ENCODE measurements around the gene LRTM2. TPM values are rescaled to one million over a fixed set of nuclear protein-coding genes. Genes with fewer than 3 reads are reported as not detected.

Gene LRTM2
- total and polyA plus RNA-seq, 7 donors = 0.09 to 0.41 TPM; not detected in 5

- Histone ChIP-seq H3K27me3 (no peaks in the 10 kb centered on the region), H3K4me1 (no peaks in the 10 kb centered on the region), H3K27ac (no peak overlapping the region), H3K4me3 (no peak overlapping the region), H3K9me3 (no peaks in the 10 kb centered on the region), H3K36me3 (no peaks in the 10 kb centered on the region)
- DNase-seq = no peak
- TF ChIP-seq POLR2AphosphoS5 (IDR thresholded peaks at IDR 0.05) (no peak), CTCF (IDR thresholded peaks at IDR 0.05) (no peak), EP300 (IDR thresholded peaks at IDR 0.05) (no peak), POLR2A (IDR thresholded peaks at IDR 0.05) (no peak)
- intact Hi-C loops (cut with DNase I) = no loop called here
- 82 to 93% methylated on average over 8 of the region's 8 CpGs for WGBS, 2 donors
Observed at GRCh38 chr12:1881301-1881700, 60.9 kb downstream of the LRTM2 start.

GRCh38 chr12:1881936-1882335, 61.6 kb downstream of the LRTM2 start:
- Histone ChIP-seq H3K9me3 (no peaks in the 10 kb centered on the region), H3K4me3 (no peak overlapping the region), H3K27me3 (no peaks in the 10 kb centered on the region), H3K36me3 (no peaks in the 10 kb centered on the region), H3K4me1 (no peaks in the 10 kb centered on the region), H3K27ac (no peak overlapping the region)
- no peak for TF ChIP-seq POLR2A (IDR thresholded peaks at IDR 0.05)
- TF ChIP-seq POLR2AphosphoS5 (IDR thresholded peaks at IDR 0.05) = no peak
- TF ChIP-seq CTCF (IDR thresholded peaks at IDR 0.05) = no peak
- TF ChIP-seq EP300 (IDR thresholded peaks at IDR 0.05) = no peak
- no peak for DNase-seq
- intact Hi-C loops (cut with DNase I) = no loop called here
- WGBS, 2 donors = 62 to 65% methylated on average over 3 of the region's 3 CpGs

GRCh38 chr12:1882405-1882804, 62.0 kb downstream of the LRTM2 start:
- Histone ChIP-seq H3K27me3 (no peaks in the 10 kb centered on the region), H3K27ac (no peak overlapping the region), H3K9me3 (no peaks in the 10 kb centered on the region), H3K4me3 (no peak overlapping the region), H3K4me1 (no peaks in the 10 kb centered on the region), H3K36me3 (no peaks in the 10 kb centered on the region)
- 82 to 87% methylated on average over 8 of the region's 8 CpGs for WGBS, 2 donors
- DNase-seq = no peak
- TF ChIP-seq POLR2A (IDR thresholded peaks at IDR 0.05) = no peak
- intact Hi-C loops (cut with DNase I) = no loop called here

GRCh38 chr12:1882850-1883470, 62.6 kb downstream of the LRTM2 start:
- H3K27me3 ChIP-seq = no peaks in the 10 kb centered on the region
- DNase-seq = no peak
- no peak for TF ChIP-seq POLR2AphosphoS5 (IDR thresholded peaks at IDR 0.05)
- no peak for TF ChIP-seq EP300 (IDR thresholded peaks at IDR 0.05)
- TF ChIP-seq POLR2A (IDR thresholded peaks at IDR 0.05) = no peak
- no peak for TF ChIP-seq CTCF (IDR thresholded peaks at IDR 0.05)
- WGBS, 2 donors = 93 to 94% methylated on average over 19 of the region's 19 CpGs
- intact Hi-C loops (cut with DNase I) = no loop called here
- H3K4me1 ChIP-seq = no peaks in the 10 kb centered on the region
- no peak overlapping the region for H3K27ac ChIP-seq
- no peaks in the 10 kb centered on the region for H3K9me3 ChIP-seq
- H3K4me3 ChIP-seq = no peak overlapping the region
- H3K36me3 ChIP-seq = no peaks in the 10 kb centered on the region

GRCh38 chr12:1883513-1883912, 63.1 kb downstream of the LRTM2 start:
- 89 to 91% methylated on average over 8 of the region's 8 CpGs for WGBS, 2 donors

More at GRCh38 chr12:1883513-1883912, 63.1 kb downstream of the LRTM2 start:
- TF ChIP-seq EP300 (IDR thresholded peaks at IDR 0.05) = no peak
- no peak for TF ChIP-seq POLR2AphosphoS5 (IDR thresholded peaks at IDR 0.05)
- TF ChIP-seq POLR2A (IDR thresholded peaks at IDR 0.05) = no peak
- no peak for TF ChIP-seq CTCF (IDR thresholded peaks at IDR 0.05)
- no peak for DNase-seq
- no peaks in the 10 kb centered on the region for H3K4me1 ChIP-seq
- no peaks in the 10 kb centered on the region for H3K27me3 ChIP-seq
- H3K9me3 ChIP-seq = no peaks in the 10 kb centered on the region
- H3K27ac ChIP-seq = no peak overlapping the region
- intact Hi-C loops (cut with DNase I) = no loop called here
- no peaks in the 10 kb centered on the region for H3K36me3 ChIP-seq
- H3K4me3 ChIP-seq = no peak overlapping the region

All from sigmoid colon (tissue), 7 donors.